ENCODE data around the gene OR6C70.
"Not testable (repeated sequence)": the region's sequence is repeated elsewhere in the genome, so short reads cannot be mapped to it uniquely, and the experiment has no call there.

Gene OR6C70

DNA sequence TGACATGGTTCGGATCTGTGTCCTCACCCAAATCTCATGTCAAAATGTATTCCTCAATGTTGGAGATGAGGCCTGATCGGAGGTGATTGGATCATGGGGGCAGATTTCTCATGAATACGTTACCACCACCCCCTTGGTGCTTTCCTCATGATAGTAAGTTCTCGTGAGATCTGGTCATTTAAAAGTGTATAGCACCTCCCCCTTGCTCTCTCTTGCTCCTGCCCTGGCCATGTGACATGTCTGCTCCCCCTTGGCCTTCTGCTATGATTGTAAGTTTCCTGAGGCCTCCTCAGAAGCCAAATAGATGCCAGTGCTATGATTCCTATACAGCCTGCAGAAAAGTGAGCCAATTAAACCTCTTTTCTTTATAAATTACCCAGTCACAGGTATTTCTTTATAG lies 29.3 kb upstream of the OR6C70 start:
- no peak for ATAC-seq
- no peak for TF ChIP-seq GLIS3 (CRISPR knock-in tag; IDR thresholded peaks at IDR 0.05)
- no peak for TF ChIP-seq PPARA (CRISPR knock-in tag; IDR thresholded peaks at IDR 0.05; ENCODE audit: borderline replicate concordance)
- no peak for TF ChIP-seq TOX (CRISPR knock-in tag; IDR thresholded peaks at IDR 0.05; ENCODE audit: borderline replicate concordance)

DNA sequence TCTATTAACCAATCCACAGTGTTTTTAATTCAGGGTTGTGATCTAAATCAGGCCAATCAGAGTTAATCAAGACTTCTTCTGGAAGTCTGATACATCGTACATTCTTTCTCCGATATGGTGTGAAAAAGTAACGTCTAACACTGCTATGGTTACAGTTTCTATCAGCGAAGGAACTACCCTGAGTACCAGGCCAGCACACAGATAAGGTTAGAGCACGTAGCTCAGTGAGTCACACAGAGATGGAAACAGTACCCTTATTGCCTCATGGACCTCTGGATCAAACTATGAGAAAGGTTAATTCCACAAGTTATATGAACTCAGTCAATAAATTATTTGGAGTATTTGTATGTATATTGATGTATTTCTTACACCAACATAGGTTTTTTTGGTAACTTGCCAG lies 25.6 kb upstream of the OR6C70 start:
- no peak for ATAC-seq
- TF ChIP-seq ZFP3 (CRISPR knock-in tag; IDR thresholded peaks at IDR 0.05) (no peak), BACH2 (CRISPR knock-in tag; IDR thresholded peaks at IDR 0.05; ENCODE audit: borderline replicate concordance) (no peak), OSR1 (CRISPR knock-in tag; IDR thresholded peaks at IDR 0.05) (no peak), TOX (CRISPR knock-in tag; IDR thresholded peaks at IDR 0.05; ENCODE audit: borderline replicate concordance) (no peak), ESRRG (CRISPR knock-in tag; IDR thresholded peaks at IDR 0.05) (no peak), ZC3H10 (CRISPR knock-in tag; IDR thresholded peaks at IDR 0.05) (no peak), GLIS3 (CRISPR knock-in tag; IDR thresholded peaks at IDR 0.05) (no peak), PPARA (CRISPR knock-in tag; IDR thresholded peaks at IDR 0.05; ENCODE audit: borderline replicate concordance) (no peak), ISL1 (CRISPR knock-in tag; IDR thresholded peaks at IDR 0.05) (no peak), ZNF70 (CRISPR knock-in tag; IDR thresholded peaks at IDR 0.05) (no peak), ZNF8 (CRISPR knock-in tag; IDR thresholded peaks at IDR 0.05) (no peak), ZNF565 (CRISPR knock-in tag; conservative IDR thresholded peaks at IDR 0.05; ENCODE audit: low read depth) (no peak), ARNTL (CRISPR knock-in tag; IDR thresholded peaks at IDR 0.05; ENCODE audit: borderline replicate concordance, low read depth) (no peak), POU6F1 (CRISPR knock-in tag; IDR thresholded peaks at IDR 0.05; ENCODE audit: borderline replicate concordance, low read depth) (no peak), RARB (CRISPR knock-in tag; IDR thresholded peaks at IDR 0.05) (no peak), ZFP30 (CRISPR knock-in tag; IDR thresholded peaks at IDR 0.05) (no peak)
- TF ChIP-seq, protein P1, sequence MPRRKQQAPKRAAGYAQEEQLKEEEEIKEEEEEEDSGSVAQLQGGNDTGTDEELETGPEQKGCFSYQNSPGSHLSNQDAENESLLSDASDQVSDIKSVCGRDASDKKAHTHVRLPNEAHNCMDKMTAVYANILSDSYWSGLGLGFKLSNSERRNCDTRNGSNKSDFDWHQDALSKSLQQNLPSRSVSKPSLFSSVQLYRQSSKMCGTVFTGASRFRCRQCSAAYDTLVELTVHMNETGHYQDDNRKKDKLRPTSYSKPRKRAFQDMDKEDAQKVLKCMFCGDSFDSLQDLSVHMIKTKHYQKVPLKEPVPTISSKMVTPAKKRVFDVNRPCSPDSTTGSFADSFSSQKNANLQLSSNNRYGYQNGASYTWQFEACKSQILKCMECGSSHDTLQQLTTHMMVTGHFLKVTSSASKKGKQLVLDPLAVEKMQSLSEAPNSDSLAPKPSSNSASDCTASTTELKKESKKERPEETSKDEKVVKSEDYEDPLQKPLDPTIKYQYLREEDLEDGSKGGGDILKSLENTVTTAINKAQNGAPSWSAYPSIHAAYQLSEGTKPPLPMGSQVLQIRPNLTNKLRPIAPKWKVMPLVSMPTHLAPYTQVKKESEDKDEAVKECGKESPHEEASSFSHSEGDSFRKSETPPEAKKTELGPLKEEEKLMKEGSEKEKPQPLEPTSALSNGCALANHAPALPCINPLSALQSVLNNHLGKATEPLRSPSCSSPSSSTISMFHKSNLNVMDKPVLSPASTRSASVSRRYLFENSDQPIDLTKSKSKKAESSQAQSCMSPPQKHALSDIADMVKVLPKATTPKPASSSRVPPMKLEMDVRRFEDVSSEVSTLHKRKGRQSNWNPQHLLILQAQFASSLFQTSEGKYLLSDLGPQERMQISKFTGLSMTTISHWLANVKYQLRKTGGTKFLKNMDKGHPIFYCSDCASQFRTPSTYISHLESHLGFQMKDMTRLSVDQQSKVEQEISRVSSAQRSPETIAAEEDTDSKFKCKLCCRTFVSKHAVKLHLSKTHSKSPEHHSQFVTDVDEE (CRISPR knock-in tag; IDR thresholded peaks at IDR 0.05) = no peak
- TF ChIP-seq, protein P2, sequence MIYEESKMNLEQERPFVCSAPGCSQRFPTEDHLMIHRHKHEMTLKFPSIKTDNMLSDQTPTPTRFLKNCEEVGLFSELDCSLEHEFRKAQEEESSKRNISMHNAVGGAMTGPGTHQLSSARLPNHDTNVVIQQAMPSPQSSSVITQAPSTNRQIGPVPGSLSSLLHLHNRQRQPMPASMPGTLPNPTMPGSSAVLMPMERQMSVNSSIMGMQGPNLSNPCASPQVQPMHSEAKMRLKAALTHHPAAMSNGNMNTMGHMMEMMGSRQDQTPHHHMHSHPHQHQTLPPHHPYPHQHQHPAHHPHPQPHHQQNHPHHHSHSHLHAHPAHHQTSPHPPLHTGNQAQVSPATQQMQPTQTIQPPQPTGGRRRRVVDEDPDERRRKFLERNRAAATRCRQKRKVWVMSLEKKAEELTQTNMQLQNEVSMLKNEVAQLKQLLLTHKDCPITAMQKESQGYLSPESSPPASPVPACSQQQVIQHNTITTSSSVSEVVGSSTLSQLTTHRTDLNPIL (CRISPR knock-in tag; IDR thresholded peaks at IDR 0.05; ENCODE audit: low read depth) = no peak

GRCh38 chr12:55492078-55492477 lies 22.1 kb upstream of the OR6C70 start, which contains the start of gene OR6C68:
Gene OR6C68 (plus strand): TSS chr12:55492378. CDS start chr12:55492378, 0 bp downstream.
- no peak for ATAC-seq
- TF ChIP-seq ESRRG (CRISPR knock-in tag; IDR thresholded peaks at IDR 0.05) (no peak), ZNF8 (CRISPR knock-in tag; IDR thresholded peaks at IDR 0.05) (no peak), ZNF565 (CRISPR knock-in tag; conservative IDR thresholded peaks at IDR 0.05; ENCODE audit: low read depth) (no peak), SNAI2 (CRISPR knock-in tag; IDR thresholded peaks at IDR 0.05) (no peak)

DNA sequence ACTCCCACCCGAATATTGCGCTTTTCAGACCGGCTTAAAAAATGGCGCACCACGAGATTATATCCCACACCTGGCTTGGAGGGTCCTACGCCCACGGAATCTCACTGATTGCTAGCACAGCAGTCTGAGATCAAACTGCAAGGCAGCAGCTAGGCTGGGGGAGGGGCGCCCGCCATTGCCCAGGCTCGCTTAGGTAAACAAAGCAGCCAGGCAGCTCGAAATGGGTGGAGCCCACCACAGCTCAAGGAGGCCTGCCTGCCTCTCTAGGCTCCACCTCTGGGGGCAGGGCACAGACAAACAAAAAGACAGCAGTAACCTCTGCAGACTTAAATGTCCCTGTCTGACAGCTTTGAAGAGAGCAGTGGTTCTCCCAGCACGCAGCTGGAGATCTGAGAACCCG lies 14.3 kb upstream of the OR6C70 start:
- not testable (repeated sequence) for ATAC-seq

DNA sequence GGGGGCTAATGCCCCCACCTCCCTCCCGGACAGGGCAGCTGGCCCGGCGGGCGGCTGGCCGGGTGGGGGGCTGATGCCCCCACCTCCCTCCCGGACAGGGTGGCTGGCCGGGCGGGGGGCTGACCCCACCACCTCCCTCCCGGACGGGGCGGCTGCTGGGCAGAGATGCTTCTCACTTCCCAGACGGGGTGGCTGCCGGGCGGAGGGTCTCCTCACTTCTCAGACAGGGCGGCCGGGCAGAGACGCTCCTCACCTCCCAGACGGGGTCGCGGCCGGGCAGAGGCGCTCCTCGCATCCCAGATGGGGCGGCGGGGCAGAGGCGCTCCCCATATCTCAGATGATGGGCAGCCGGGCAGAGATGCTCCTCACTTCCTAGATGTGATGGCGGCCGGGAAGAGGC lies 9.2 kb upstream of the OR6C70 start:
- ATAC-seq = not testable (repeated sequence)

DNA sequence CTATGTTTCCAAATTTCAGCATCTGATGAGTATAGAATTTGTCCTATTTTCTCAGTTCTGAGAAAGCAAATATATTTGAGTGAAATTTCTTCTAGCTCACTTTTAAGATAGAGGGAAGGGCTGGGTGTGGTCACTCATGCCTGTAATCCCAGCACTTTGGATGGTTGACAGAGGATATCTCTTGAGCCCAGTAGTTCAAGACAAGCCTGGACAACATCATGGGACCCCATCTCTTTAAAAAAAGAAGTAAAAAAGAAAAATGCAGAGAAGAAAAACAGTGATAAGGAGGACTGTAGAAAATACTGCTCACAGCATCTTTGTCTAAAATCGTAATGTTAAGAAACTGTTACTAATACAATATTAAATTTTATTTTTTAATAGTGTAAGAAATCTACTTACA lies 2.3 kb upstream of the OR6C70 start:
- TF ChIP-seq ZNF70 (CRISPR knock-in tag; IDR thresholded peaks at IDR 0.05) (no peak), ISL1 (CRISPR knock-in tag; IDR thresholded peaks at IDR 0.05) (no peak)
- no peak for ATAC-seq

- ATAC-seq = no peak
- TF ChIP-seq ESRRG (CRISPR knock-in tag; IDR thresholded peaks at IDR 0.05) (no peak), GLIS3 (CRISPR knock-in tag; IDR thresholded peaks at IDR 0.05) (no peak), RARB (CRISPR knock-in tag; IDR thresholded peaks at IDR 0.05) (no peak), ZFP30 (CRISPR knock-in tag; IDR thresholded peaks at IDR 0.05) (no peak), TCF4 (CRISPR knock-in tag; IDR thresholded peaks at IDR 0.05; ENCODE audit: borderline replicate concordance) (no peak), ZNF8 (CRISPR knock-in tag; IDR thresholded peaks at IDR 0.05) (no peak), ZNF70 (CRISPR knock-in tag; IDR thresholded peaks at IDR 0.05) (no peak)
These were observed 647 bp downstream of the OR6C70 start for GRCh38 chr12:55469291-55469690.

Data from SK-N-SH treated with all-trans-retinoic acid at 6 μM for 48 hours (cell line).